ENCODE data around the gene PFN1. TPM values are rescaled to one million over a fixed set of nuclear protein-coding genes. Genes with fewer than 3 reads are reported as not detected.

PFN1 gene
- total and polyA plus RNA-seq, 10 of the 15 experiments (the other 5 are each of a cell fraction or from before 2014, with no cell fraction given), result 154 to 3,892 (median 1,918) TPM

DNA sequence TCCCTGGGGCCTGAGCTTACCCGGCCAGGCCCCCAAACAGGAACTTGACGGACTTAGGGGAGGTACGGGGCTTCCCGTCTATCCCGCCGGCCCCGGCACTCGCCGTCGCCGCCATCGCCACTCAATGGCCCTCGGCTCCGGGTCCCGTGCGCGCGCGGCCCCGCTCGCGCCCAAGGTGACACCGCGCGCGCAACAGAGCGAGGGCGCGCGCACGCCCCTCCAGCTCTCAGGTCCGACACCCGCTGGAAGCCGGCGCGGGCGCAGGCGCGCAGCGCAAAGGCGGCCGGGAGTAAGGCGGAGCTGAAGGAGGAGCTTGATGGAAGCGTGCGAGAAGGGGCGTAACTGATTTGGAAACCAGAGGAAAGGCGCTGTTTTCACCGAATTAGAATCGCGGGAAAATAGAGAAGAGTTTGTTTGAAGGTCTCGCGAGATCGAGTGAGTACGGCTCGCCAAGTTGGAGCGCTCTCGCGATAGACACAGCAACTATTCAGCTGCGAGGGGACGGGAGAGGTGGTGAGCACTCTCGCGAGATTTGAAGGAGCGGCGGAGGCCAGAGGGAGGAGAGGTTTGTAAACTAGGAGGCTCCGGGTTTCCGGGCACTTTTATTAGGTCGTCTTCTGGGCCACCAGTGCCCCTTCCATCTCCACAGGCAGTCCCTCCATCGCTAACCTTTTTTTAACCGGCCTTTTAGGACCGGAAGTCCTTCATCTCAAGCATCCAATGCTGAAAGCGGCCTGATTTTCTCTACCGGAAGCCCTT, 8.4 kb downstream of the PFN1 start, which contains the start of the genes RNF167 and SLC25A11 (continued):
- TF ChIP-seq, protein P1, sequence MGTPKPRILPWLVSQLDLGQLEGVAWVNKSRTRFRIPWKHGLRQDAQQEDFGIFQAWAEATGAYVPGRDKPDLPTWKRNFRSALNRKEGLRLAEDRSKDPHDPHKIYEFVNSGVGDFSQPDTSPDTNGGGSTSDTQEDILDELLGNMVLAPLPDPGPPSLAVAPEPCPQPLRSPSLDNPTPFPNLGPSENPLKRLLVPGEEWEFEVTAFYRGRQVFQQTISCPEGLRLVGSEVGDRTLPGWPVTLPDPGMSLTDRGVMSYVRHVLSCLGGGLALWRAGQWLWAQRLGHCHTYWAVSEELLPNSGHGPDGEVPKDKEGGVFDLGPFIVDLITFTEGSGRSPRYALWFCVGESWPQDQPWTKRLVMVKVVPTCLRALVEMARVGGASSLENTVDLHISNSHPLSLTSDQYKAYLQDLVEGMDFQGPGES (IDR thresholded peaks at IDR 0.05), result no peak
- TF ChIP-seq, protein P2, sequence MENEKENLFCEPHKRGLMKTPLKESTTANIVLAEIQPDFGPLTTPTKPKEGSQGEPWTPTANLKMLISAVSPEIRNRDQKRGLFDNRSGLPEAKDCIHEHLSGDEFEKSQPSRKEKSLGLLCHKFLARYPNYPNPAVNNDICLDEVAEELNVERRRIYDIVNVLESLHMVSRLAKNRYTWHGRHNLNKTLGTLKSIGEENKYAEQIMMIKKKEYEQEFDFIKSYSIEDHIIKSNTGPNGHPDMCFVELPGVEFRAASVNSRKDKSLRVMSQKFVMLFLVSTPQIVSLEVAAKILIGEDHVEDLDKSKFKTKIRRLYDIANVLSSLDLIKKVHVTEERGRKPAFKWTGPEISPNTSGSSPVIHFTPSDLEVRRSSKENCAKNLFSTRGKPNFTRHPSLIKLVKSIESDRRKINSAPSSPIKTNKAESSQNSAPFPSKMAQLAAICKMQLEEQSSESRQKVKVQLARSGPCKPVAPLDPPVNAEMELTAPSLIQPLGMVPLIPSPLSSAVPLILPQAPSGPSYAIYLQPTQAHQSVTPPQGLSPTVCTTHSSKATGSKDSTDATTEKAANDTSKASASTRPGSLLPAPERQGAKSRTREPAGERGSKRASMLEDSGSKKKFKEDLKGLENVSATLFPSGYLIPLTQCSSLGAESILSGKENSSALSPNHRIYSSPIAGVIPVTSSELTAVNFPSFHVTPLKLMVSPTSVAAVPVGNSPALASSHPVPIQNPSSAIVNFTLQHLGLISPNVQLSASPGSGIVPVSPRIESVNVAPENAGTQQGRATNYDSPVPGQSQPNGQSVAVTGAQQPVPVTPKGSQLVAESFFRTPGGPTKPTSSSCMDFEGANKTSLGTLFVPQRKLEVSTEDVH (IDR thresholded peaks at IDR 0.05; ENCODE audit: low read depth, partially characterized antibody), result peak; percentile 83
- TF ChIP-seq FOS (IDR thresholded peaks at IDR 0.05; ENCODE audit: borderline replicate concordance, extremely low read depth, insufficient read length) (no peak), LARP7 (IDR thresholded peaks at IDR 0.05) (peak; percentile 94), BACH1 (IDR thresholded peaks at IDR 0.05; ENCODE audit: borderline replicate concordance) (peak; percentile 83; the same call in 1 of the 2 replicates), RELB (IDR thresholded peaks at IDR 0.05; ENCODE audit: low read depth) (peak; percentile 93), POLR2AphosphoS2 (IDR thresholded peaks at IDR 0.05; ENCODE audit: low read depth, low read length) (peak; percentile 71; the same call in 1 of the 2 replicates), SREBF2 (IDR thresholded peaks at IDR 0.05; ENCODE audit: low read length) (no peak), EGR1 (IDR thresholded peaks at IDR 0.05; ENCODE audit: borderline replicate concordance in 1 of 2, low read depth in 2 of 2, low read length in 2 of 2) (peak in 1 of 2 experiments; percentile 58; a peak in 1 of 3 replicates), YY1 (IDR thresholded peaks at IDR 0.05; ENCODE audit: low read depth, low read length) (peak; percentile 94), RCOR1 (conservative IDR thresholded peaks at IDR 0.05; ENCODE audit: low read depth, low read length) (peak; percentile 100), SMC3 (IDR thresholded peaks at IDR 0.05; ENCODE audit: borderline replicate concordance, low read length) (no peak; the same call in 1 of the 2 replicates), POLR2AphosphoS5 (IDR thresholded peaks at IDR 0.05; ENCODE audit: low read length) (peak; percentile 97), PAX5 (IDR thresholded peaks at IDR 0.05; ENCODE audit: borderline replicate concordance, low read depth, low read length) (0 out of 2 replicates have a peak, but pooled peaks have one; percentile 34), CHD1 (IDR thresholded peaks at IDR 0.05; ENCODE audit: low read depth, low read length) (no peak), BCL11A (IDR thresholded peaks at IDR 0.05; ENCODE audit: low read depth, low read length) (no peak)
- TF ChIP-seq, protein P3, sequence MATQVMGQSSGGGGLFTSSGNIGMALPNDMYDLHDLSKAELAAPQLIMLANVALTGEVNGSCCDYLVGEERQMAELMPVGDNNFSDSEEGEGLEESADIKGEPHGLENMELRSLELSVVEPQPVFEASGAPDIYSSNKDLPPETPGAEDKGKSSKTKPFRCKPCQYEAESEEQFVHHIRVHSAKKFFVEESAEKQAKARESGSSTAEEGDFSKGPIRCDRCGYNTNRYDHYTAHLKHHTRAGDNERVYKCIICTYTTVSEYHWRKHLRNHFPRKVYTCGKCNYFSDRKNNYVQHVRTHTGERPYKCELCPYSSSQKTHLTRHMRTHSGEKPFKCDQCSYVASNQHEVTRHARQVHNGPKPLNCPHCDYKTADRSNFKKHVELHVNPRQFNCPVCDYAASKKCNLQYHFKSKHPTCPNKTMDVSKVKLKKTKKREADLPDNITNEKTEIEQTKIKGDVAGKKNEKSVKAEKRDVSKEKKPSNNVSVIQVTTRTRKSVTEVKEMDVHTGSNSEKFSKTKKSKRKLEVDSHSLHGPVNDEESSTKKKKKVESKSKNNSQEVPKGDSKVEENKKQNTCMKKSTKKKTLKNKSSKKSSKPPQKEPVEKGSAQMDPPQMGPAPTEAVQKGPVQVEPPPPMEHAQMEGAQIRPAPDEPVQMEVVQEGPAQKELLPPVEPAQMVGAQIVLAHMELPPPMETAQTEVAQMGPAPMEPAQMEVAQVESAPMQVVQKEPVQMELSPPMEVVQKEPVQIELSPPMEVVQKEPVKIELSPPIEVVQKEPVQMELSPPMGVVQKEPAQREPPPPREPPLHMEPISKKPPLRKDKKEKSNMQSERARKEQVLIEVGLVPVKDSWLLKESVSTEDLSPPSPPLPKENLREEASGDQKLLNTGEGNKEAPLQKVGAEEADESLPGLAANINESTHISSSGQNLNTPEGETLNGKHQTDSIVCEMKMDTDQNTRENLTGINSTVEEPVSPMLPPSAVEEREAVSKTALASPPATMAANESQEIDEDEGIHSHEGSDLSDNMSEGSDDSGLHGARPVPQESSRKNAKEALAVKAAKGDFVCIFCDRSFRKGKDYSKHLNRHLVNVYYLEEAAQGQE (IDR thresholded peaks at IDR 0.05; ENCODE audit: low read depth, low read length), result no peak
- TF ChIP-seq, protein P4, sequence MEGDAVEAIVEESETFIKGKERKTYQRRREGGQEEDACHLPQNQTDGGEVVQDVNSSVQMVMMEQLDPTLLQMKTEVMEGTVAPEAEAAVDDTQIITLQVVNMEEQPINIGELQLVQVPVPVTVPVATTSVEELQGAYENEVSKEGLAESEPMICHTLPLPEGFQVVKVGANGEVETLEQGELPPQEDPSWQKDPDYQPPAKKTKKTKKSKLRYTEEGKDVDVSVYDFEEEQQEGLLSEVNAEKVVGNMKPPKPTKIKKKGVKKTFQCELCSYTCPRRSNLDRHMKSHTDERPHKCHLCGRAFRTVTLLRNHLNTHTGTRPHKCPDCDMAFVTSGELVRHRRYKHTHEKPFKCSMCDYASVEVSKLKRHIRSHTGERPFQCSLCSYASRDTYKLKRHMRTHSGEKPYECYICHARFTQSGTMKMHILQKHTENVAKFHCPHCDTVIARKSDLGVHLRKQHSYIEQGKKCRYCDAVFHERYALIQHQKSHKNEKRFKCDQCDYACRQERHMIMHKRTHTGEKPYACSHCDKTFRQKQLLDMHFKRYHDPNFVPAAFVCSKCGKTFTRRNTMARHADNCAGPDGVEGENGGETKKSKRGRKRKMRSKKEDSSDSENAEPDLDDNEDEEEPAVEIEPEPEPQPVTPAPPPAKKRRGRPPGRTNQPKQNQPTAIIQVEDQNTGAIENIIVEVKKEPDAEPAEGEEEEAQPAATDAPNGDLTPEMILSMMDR (IDR thresholded peaks at IDR 0.05 in 2 of 3, conservative IDR thresholded peaks at IDR 0.05 in 1 of 3; ENCODE audit: control insufficient read depth in 2 of 3, extremely low read depth in 1 of 3, insufficient read depth in 1 of 3, low read depth in 3 of 3, low read length in 3 of 3), result no peak

All from GM12878 (cell line).